SU-DHL-6 (cell line): Measurements from ENCODE around the gene OR6C2.
"Not testable (repeated sequence)": the region's sequence is repeated elsewhere in the genome, so short reads cannot be mapped to it uniquely, and the experiment has no call there.

ENCODE experiments used
- EZH2phosphoT487 ChIP-seq: fragments of 200-600 bp; sonication (generic), shearing (Covaris generic); conservative IDR thresholded peaks from 2 replicates; pipeline ENCODE4 v1.6.1; 2018; ENCODE audit warnings: mild to moderate bottlenecking, antibody characterized with exemption, low read length, moderate library complexity, mixed read lengths
- TF ChIP-seq, protein P1 (sequence below): fragments of 200-600 bp; sonication (generic); IDR thresholded peaks from one replicate; pipeline ENCODE4 v1.5.1; 2017; ENCODE audit warnings: antibody characterized with exemption, mild to moderate bottlenecking, low read length, moderate library complexity; ENCODE audit not compliant: insufficient read depth, poor library complexity, severe bottlenecking

DNA sequence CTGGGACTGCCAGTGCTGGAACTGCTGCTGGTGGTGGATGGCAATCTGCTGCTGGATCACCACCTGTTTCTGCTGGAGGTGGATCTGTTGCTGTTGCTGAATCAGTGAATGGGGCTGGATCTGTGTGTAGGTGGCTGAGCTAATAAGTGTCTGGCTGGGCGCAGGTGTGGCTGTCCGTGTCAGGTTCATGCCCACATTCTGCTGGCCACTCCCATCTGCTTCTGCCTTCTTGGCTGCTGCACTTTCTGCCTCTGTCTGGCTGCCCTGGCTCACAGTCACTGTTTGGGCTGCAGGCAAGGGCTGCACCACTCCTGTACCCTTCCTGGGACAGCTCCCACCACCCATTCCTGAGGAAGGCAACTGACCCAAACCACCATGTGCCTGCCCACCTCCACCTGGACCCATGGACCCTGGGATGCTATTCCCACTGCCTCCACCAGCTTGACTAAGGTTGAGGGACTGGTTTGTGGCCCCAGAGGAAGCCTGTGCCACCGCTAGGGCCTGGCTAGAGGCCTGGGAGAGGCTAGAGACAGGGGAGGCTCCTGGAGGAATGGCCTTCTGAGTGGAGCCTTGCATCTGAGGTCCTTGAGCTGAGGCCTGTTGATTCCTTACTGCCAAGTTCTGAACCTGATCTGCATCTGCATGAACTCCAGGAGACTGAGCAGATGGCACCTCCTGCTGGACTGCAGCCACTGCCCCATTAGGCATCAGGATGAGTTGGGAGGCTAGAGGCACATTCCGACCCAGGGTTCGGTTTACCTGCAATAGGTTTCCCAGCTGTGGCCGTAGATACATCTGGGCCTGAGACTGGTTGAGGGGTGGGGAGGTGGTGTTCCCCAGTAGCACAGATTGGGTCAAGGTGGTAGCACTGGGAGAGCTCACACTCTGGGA is 30.1 kb upstream of the OR6C2 start:
- TF ChIP-seq, protein P1, sequence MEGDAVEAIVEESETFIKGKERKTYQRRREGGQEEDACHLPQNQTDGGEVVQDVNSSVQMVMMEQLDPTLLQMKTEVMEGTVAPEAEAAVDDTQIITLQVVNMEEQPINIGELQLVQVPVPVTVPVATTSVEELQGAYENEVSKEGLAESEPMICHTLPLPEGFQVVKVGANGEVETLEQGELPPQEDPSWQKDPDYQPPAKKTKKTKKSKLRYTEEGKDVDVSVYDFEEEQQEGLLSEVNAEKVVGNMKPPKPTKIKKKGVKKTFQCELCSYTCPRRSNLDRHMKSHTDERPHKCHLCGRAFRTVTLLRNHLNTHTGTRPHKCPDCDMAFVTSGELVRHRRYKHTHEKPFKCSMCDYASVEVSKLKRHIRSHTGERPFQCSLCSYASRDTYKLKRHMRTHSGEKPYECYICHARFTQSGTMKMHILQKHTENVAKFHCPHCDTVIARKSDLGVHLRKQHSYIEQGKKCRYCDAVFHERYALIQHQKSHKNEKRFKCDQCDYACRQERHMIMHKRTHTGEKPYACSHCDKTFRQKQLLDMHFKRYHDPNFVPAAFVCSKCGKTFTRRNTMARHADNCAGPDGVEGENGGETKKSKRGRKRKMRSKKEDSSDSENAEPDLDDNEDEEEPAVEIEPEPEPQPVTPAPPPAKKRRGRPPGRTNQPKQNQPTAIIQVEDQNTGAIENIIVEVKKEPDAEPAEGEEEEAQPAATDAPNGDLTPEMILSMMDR, result not testable (repeated sequence)
- not testable (repeated sequence) for TF ChIP-seq EZH2phosphoT487
